HG02973 (cell line): ENCODE measurements around the gene GGN.
"Not testable (repeated sequence)": the region's sequence is repeated elsewhere in the genome, so short reads cannot be mapped to it uniquely, and the experiment has no call there.

Experiments
- ATAC-seq: cut with Tn5 transposase; IDR thresholded peaks from one replicate; pipeline ENCODE4 v1.9.1; 2021; ENCODE audit warnings: moderate library complexity; ENCODE audit not compliant: unreplicated experiment

The GGN gene, protein sequence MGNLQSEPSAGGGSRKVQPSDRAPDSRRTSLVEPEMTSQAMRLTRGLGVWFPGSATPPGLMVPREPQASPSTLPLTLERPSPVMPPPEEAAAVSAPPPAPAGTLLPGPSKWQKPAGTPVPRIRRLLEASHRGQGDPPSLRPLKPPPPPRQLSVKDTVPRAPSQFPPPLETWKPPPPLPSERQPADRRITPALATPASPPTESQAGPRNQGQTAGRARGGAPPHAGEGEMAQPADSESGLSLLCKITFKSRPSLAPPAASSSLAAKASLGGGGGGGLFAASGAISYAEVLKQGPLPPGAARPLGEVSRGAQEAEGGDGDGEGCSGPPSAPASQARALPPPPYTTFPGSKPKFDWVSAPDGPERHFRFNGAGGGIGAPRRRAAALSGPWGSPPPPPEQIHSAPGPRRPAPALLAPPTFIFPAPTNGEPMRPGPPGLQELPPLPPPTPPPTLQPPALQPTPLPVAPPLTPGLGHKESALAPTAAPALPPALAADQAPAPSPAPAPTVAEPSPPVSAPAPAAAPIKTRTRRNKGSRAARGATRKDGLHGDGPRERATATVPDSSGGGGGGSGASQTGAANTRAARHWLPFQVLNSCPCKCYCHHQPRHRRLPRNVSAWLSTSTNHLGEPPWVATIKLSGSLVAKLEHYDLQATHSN

DNA sequence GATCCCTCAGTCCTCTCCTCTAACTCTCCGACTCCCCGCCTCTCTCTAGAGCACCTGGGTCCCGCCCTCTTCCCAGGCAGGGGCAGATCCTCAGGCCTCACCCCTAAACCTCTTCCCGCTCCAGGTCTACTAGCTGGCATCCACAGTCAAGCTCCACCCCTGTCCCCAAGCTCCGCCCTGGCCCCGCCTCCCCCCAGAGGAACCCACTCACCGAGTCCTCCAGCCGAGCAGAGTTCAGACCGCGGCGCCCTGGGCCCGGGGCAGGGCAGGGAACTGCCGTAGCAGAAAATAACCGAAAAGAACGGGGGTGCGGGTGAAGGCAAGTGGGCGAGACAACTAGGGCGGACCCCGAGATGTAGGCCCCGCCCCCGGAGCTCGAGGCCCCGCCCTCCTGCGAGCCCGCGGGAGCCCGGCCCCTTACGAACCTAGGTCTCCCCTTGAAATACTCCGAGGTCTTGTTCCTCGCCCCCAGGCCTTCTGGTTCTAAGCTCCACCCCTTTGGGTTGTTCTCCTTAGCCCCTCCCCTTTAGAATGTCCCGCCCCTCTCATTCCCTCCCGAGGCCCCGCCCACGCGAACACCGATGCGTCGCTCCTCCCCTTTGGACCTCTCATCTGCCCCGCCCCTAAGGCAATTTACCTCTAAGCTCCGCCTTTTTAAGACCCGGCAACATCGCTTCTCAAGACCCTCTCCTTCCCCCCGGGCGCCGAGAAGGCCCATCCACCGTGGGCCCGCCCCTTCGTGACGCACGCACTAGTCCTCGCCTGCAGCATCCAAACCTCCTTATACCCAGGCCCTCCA, at the start of gene GGN:
Gene GGN (minus strand): TSS at position 485 of the 799 bp plus-strand sequence. CDS start 773 bp downstream, outside the sequence.
- ATAC-seq = no peak

DNA sequence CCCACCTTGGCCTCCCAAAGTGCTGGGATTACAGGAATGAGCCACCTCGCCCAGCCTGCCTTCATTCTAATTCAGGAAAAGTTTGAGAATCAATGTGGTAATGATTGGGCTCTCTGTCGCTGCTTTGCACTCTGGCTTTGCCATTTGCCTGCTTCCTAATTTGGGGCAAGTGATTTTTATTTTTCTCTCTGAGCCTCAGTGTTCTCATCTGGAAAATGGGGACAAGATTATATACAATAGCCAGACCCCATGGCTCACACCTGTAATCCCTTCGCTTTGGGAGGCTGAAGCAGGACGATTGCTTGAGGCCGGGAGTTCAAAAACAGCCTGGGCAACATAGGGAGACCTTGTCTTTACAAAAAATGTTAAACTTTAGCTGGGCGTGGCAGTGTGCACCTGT, 49.5 kb upstream of the GGN start:
- ATAC-seq = no peak

DNA sequence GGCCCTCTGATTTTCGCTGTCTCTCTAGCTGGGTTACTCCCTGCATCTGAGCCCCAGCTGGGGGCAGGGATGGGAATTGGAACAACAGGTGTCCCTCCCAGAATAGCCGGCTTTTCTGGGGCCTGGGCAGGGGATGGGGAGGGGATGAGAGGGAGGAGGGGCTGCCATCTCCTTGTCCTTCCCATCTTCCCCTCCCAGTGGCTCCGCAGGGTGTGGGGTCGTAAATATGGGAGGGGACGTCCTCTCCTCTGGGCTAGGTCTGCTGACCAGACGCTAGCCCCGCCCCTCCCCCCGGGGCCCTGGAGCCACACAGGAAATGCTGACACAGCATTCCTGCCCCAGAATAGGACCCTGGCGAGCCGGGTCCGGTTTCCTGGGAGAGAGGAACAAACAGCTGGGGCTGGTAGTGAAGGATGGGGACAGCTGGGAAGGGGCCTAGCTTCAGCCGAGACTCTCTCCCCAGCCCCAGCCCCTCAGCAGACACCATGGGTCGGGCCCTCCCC, 46.8 kb upstream of the GGN start:
- ATAC-seq = no peak

DNA sequence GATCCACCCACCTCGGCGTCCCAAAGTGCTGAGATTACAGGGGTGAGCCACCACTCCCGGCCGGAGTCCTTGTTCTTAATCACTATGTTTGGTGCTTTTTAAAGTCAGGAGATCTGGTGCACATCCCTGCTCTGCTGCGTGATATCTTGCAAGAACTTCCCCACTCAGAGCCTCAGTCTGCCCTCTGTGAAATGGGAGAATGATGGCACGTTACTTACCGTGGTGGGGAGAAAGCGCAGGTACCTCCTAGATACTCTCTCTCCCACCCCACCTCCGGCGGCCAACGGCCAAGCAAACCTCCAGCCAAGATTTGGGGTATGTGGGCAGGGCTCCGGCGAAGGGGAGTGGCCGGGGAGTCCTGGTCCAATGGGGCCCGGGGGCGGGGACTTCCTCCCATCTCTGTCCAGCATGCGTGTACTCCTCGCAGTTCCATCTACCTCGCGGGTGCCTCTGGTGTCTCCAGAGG, 45.5 kb upstream of the GGN start, which contains the start of gene RYR1:
Gene RYR1 (plus strand): TSS at position 424 of the 466 bp plus-strand sequence. CDS start 139 bp downstream, outside the sequence.
- ATAC-seq = no peak

DNA sequence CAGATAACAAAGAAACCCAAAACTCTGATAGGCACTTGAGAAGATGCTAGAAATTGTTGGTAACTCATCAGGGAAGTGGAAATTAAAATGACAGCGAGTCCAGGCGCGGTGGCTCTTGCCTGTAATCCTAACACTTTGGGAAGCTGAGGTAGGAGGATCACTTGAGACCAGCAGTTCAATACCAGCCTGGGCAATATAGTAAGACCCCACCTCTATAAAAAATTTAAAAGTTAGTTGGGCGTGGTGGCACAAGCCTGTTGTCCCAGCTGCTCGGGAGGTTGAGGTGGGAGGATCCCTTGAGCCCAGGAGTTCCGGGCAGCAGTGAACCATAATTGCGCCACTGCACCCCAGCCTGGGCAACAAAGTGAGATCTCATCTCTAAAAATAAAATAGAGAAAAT, 43.1 kb upstream of the GGN start:
- ATAC-seq = no peak

DNA sequence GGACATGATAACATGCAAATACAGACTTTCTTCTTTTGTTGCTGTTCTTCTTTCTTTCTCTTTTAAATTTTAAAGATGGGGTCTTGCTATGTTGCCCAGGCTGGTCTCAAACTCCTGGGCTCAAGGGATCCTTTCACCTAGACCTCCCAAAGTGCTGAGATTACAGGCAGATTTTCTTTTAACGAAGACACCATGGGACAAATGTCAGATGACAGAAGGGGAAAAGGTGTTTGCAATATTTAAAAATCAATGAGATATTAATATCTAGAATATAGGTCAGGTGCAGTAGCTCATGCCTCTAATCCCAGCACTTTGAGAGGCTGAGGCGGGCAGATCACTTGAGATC, 42.0 kb upstream of the GGN start:
- ATAC-seq = no peak

DNA sequence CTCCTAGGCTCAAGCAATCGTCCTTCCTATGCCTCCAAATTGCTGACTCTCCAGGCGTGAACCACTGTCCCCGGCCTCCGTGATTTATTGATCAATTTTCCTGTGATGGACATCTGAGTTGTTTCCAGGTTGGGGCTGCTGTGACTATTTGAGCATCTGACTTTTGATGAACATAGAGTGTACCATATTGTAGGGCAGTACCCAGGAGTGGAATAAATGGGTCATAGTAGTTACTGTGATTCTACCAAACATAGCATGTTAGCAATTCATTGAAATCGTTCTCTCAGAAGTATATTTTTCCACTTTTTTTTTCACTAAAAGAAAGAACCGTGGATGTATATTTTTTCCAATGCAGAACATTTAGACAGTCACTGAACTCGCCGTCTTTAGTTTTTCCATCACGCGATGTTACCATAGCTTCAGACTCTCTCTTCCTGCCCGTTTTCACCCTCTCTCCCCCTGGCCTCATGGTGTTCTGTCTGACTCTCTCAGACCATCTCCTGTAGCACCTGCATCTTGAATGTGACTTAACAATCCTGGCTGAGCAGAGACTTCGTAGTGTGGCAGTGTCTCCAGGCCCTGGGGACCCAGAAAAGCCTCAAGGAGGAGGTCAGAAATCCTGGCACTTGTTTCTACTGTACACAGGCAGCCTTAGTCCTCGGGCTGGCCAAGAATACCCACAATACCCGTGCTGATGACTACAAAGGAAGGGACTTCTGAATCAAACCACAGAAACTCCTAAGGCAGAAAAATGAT, 41.4 kb upstream of the GGN start:
- ATAC-seq = no peak

DNA sequence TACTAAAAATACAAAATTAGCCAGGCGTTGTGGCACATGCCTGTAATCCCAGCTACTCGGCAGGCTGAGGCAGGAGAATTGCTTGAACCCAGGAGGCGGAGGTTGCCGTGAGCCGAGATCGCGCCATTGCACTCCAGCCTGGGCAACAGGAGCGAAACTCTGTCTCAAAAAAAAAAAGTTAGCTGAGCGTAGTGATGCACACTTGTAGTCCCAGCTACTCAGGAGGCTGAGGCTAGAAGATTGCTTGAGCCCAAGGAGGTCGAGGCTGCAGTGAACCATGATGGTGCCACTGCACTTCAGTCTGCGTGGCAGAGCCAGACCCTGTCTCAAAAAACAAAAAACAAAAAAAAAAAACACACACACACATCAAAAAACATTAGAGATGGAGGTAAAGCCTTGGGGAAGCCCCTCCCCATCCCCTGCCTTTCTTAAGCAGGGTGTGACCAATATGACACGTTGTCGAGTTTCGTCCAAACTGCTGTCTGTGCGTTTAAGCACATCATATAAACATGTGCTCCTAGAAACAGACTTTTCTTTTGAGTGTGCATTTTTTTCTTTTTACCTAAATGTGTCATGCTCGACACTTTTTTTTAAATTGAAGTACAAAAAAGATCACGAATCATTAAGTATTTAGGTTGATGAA, 39.3 kb upstream of the GGN start:
- not testable (repeated sequence) for ATAC-seq

DNA sequence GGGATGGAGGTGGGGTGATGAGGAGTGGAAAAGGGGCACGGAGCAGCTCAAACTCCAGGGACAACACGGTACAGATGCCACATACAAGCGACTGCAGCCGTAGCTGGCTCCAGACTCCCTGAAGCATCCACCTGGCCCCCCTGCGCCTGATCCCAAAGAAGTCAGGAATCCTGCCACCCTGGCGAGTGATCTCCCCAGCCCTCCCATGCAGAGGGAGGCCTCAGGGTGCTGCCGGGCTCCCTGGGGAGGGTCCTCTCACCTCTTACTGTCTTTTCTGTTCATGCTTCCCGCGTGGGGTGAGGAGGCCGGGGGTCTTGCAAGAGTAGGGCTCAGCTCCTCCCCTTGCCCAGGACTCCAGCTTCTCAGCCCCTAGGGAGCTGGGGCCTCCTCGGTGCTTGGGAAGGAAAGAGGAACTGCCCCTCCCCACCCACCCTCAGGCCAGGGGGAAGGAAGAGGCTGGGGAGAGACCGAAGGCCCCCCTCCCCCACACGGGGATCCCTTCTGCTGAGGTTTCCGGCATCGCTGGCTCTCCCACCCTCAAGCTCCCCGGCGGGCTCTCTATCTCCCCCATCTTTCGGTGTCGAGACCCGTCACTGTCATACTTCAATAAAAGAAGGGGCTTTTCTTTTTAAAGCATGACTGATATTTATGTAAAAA, 38.1 kb upstream of the GGN start, which contains the start of gene RASGRP4:
Gene RASGRP4 (minus strand): TSS at position 410 of the 657 bp plus-strand sequence. CDS start 128 bp downstream, at position 282.
- ATAC-seq = no peak

DNA sequence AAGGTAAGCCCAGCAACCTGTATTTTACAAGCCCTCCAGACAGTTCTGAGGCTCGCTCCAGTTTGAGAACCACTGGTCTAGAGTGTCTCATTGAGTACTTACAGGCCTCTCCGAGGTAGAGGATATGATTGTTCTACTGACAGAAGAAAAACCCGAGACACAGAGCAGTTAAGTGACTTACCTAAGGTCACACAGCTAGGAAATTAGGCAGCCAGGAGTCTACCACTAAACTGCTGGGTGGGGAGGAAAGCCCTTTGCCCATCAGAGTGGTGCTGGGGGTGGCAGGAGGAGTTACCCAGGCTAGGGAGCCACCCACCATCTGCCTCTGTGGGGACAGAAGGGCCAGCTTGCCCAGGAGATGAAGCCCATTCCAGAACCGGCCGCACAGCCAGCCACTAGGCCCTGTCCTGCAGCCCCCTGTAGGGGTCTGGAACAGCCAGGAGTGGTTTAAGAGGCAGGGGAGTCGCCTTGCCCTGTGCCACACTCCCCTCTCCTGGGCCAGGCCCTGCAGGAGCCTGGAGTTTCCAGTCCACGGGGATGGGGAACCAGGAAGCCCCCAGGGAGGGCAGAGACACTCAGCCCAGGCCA, 37.5 kb upstream of the GGN start:
- no peak for ATAC-seq

DNA sequence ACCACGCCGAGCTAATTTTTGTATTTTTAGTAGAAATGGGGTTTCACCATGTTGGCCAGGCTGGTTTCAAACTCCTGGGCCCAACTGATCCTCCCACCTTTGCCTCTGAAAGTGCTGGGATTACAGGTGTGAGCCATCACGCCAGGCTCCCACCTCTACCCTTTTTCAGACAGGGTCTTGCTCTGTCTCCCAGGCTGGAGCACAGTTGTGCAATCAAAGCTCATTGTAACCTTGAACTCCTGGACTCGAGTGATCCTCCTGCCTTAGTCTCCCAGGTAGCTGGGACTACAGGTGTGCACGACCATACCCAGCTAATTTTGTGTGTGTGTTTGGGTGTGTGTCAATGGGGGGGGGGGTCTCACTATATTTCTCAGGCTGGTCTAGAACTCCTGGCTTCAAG, 36.4 kb upstream of the GGN start:
- ATAC-seq = no peak

DNA sequence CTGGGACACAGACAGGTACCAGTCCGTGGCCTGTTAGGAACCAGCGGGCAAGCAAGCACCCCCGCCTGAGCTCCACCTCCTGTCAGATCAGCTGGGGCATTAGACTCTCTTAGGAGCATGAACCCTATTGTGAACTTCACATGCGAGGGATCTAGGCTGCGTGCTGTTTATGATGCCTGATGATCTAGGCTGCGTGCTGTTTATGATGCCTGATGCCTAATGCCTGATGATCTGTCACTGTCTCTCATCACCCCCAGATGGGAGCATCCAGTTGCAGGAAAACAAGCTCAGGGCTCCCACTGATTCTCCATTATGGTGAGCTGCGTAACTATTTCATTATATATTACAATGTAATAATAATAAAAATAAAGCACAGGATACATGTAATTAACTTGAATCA, 34.6 kb upstream of the GGN start:
- no peak for ATAC-seq

DNA sequence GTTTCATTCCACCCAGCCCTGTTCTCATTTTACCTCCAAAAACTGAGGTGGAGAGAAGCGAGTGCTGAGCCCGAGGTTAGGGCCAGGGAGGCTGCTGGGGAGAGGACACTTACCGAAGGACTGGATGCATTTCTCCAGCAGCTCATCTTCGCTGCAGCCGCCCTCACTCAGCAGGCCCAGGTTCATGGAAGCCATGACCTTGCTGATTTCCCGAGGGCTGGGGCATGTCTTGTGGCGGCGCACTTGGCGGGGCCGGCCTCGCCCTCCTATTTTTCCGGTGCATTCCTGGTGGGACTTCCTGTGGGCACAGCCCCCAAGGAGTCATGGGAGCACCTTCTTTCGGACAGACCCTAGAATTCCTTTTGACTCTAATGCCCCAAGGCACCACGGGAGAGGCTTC, 34.0 kb upstream of the GGN start:
- ATAC-seq = no peak

DNA sequence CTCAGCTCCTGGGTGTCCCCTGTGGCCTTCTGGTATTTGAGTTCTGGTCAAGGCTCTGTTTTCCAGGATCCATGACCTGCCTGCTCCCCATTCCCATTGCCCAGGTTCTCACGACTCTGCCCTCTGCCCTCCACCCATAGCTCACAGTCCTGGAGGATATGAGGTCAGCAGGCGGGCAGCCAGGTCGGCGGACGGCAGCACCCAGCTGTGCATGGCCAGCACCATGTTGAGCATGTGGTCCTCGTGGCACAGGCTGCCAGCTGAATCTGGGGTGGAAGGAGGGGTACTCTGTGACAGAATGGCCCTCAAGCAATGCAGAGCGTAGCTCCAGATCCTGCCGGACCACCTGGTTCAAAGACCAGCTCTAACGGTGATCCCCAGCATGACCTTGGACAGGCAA, 33.1 kb upstream of the GGN start:
- ATAC-seq = no peak

DNA sequence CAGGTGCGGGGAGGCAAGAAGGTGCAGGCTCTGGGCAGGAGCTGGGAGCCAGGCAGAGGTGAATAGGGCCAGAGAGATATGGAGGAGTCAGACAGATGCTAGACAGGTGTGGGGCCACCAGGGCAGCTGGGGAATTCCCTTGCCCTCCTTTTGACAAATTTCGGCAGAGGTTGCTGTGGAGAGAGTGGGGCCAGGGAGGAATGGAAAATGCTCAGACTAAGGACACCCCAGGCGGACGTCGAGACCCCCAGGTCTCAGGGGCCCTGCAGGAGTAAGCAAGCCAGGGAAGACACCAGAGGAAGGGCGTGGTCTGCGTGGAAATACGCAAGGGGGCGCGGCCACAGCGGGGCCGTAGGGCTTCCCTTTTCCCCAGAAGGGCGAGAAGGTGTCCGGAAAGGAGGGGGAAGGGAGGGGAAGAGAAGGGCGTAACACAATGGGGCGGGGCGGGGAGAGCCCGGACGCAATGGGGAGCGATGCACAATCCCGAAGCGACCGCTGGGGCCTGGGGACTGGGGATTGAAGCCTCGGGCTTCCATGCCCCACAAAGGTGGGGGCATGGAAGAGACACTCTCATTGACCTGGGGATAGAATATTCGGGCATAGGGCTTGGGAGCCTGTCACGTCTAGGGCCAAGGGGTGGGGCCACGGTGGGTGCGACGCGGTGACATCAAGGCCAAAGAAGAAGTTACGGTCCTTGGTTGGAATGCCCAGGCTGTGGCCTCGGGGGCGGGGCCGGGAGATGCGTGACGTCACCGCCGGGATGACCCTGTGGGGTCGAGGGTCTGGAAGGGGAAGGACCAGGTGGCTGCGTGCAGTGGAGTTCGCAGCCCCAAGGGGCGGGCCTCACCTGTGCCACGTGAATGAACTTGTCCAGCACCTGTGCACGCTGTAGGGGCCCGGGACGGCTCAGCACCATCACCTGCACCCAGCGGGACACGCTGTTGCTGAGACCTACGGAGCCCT, 30.0 kb upstream of the GGN start:
- ATAC-seq = no peak

DNA sequence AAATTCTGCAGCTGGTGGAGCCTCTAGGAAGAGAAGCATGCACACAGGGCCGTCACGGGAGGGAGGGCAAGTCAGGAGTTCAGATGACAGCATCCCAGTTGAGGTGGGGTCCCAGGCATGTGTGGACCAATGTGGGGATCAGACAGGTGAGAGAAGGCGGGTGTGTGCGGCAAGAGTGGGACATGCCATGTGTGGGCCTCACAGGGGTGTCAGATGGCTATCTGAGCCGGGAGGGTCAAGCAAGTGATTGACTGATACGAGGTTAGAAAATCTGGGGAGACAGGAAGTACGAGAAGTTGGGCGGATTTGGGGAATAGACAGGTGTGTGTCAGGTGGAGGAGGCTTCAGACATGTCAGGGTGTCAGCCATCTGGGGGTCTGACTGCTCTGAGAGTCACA, 29.3 kb upstream of the GGN start:
- no peak for ATAC-seq

DNA sequence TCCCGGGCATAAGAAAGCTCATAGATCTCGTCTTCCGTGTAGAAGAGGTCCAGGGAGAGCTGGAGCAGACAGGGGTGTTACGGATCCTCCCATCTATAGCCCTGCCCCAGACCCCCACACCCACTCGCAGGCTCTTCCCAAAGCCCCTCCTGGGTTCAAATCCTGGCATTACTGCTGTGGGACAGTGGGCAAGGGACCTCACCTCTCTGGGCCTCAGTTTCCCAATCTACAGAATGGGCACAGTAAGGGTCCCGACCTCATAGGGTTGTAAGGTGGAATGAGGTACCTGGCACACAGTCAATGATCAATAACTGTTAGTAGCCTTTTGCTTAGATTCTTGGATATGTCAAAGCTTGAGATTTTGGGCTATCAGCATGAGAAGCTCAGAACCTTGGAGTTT, 25.6 kb upstream of the GGN start:
- no peak for ATAC-seq

DNA sequence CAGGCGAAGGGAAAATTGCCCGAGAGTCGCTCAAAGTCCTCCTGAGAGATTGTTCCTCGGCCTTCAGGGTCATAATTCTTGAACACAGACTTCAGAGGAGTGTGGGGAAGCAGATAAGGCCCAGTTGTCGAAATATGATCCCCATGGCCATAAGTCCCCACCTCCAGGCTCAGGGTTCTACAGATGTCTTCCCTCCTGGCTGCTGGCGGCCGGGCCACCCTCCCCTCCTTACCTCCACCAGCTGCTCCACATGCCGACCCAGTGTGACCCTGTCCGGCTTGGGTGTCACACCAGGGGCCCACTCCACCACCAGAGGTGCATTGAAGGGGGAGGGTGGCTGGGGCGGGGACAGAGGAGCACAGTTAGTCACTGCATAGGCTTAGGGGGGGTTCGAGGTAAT, 25.1 kb upstream of the GGN start:
- ATAC-seq = no peak
